ENCODE results near the gene SPNS3.

Gene SPNS3

DNA sequence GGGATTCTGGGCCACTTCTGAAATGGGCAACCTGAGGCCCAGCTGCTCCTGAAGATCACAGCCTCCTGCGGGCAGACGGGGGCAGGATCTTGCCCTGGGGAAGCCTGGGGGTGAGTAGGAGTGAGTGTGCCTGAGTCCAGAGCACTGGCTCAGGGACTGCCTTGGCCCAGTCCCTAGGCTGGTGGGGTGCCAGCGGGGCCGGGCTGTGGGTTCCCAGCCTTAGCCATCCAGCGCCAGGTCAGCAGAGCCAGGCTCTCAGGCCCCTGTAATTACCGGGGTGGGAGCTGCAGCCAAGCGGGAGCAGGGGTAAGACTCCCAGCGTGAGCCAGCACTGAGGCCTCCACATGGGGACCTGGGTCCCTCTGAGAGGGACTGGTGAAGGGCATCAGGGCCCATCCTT lies 73.2 kb downstream of the SPNS3 start:
- H3K4me3 ChIP-seq (replicated peaks; ENCODE audit: low read depth, low read length) = no peak overlapping the region
- TF ChIP-seq, protein P1, sequence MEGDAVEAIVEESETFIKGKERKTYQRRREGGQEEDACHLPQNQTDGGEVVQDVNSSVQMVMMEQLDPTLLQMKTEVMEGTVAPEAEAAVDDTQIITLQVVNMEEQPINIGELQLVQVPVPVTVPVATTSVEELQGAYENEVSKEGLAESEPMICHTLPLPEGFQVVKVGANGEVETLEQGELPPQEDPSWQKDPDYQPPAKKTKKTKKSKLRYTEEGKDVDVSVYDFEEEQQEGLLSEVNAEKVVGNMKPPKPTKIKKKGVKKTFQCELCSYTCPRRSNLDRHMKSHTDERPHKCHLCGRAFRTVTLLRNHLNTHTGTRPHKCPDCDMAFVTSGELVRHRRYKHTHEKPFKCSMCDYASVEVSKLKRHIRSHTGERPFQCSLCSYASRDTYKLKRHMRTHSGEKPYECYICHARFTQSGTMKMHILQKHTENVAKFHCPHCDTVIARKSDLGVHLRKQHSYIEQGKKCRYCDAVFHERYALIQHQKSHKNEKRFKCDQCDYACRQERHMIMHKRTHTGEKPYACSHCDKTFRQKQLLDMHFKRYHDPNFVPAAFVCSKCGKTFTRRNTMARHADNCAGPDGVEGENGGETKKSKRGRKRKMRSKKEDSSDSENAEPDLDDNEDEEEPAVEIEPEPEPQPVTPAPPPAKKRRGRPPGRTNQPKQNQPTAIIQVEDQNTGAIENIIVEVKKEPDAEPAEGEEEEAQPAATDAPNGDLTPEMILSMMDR (IDR thresholded peaks at IDR 0.05; ENCODE audit: low read length, missing control alignments) = no peak
- DNase-seq (ENCODE audit: low read depth) = no peak

DNA sequence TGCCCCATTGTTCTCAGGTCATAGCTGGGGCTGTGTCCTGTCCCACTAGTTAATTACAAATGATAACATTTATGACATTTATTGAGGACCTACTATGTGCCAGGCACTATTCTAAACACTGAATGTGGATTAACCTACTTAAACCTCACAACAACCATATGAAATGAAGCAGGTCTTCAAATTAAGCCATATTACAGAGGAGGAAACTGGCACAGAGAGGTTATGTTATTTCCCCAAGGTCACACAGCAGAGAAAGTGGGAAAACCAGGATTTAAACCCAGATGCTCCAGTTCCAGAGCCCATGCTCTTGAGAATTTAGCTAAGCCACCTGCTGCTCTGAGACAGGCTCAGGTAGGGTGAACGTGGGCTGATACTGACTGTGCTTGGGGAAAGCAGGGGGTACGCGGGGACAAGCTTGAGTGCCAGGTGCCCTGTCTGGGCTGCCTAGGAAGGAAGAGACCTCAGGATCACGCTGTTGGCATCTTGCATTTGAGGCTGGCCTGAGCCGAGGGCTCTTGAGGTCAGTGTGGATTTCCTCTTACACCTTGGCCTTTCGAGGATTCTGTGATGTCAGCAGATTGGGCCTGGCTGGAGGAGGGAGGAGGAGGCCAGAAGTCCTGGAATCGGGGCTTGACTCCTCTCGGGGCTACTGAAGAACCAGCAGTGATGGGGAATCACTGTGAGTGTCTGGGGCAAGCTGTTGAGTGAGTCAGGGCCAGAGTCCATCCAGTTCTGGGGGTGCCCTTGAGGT lies 73.8 kb downstream of the SPNS3 start:
- H3K4me3 ChIP-seq (replicated peaks; ENCODE audit: low read depth, low read length) = no peak overlapping the region
- TF ChIP-seq, protein P1 (IDR thresholded peaks at IDR 0.05; ENCODE audit: low read length, missing control alignments) = no peak
- no peak for DNase-seq (ENCODE audit: low read depth)

DNA sequence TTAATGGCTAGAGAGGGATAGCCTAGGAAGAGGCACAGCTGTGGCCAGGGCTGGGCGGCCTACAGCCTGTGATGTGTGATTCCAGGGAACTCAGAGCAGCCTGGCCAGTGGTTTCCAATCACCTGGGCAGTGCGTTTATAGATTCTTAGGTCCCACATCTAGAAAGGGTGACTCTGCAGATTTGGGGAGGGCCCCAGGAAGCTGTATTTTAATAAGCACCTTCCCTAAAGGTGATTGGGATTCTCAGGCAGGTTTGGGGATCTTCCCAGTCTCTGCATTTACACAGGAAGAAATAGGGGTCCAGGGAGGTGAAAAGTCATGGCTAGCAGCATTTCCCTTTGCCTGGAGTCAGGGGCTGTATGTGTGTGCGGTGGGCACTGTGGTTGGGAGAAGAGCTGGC lies 74.5 kb downstream of the SPNS3 start:
- no peak for DNase-seq (ENCODE audit: low read depth)
- TF ChIP-seq, protein P1 (IDR thresholded peaks at IDR 0.05; ENCODE audit: low read length, missing control alignments) = no peak
- no peak overlapping the region for H3K4me3 ChIP-seq (replicated peaks; ENCODE audit: low read depth, low read length)

DNA sequence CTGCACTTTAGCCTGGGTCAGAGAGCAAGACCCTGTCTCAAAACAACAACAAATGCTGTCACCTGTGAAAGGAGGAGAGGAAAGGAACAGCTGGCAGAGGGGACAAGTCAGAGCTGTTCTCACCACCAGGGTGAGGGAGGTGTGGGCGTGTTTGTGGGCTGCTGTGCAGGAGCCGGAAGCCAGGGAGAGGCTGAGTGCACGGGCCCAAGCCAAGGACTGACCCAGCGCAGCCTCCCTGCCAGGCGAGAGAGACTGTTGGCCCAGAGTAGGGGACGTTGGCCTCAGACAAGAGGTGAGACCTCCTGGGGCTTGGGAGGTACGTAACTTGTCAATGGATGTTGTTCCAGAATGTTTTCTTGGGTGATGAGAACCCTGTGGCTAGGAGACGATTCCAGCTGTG lies 75.7 kb downstream of the SPNS3 start:
- TF ChIP-seq, protein P1 (IDR thresholded peaks at IDR 0.05; ENCODE audit: low read length, missing control alignments) = no peak
- no peak for DNase-seq (ENCODE audit: low read depth)
- H3K4me3 ChIP-seq (replicated peaks; ENCODE audit: low read depth, low read length) = no peak overlapping the region

DNA sequence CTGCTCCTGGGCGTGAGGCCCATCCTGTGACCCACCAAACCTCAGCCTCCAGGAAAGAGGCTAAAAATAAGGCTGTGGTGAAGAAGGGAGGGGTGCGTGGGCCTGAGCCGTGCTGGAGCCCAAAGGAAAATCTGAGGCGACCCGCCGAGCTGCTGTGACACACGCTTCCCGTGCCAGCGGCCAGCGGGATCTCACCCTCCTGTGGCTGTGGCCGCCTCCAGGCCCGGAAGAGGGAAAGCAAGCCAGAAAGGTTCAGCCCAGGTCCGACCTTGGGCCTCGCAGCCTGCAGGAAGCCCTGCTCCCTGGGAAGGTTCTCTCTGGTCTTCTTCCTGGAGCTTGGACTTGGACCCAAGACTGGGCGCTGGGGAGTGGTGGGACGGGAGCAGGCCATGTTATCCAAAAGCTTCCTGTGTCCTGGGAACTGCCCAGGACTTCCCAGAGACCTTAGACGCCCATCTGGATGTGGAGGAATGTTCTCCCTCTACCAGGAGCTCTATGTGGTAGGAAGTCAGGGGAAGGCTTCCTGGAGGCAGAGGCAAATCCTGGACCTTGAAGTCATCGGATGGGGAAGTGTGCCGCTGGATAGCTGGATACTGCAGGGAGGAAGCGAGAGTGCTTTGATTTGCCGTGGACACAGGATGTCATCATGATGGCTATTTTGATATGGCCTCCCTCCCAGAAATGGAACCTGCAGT lies 76.3 kb downstream of the SPNS3 start:
- no peak for DNase-seq (ENCODE audit: low read depth)
- TF ChIP-seq, protein P1 (IDR thresholded peaks at IDR 0.05; ENCODE audit: low read length, missing control alignments) = no peak
- H3K4me3 ChIP-seq (replicated peaks; ENCODE audit: low read depth, low read length) = no peak overlapping the region

DNA sequence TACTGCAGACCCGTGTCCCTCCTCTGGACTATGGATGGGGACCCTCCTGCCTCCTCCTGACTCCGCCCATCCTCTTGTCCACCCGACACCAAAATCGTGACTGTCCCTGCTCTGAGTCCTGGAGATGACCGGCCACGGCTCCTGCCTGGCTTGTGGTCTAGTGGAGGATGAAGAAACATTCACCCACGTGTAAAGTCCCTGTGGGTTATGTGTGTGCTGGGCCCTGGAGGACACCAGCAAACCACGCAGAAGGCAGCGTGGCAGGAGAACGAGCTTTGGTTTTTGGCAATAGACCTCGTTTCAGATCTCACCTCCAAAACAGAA lies 76.8 kb downstream of the SPNS3 start:
- no peak for DNase-seq (ENCODE audit: low read depth)
- TF ChIP-seq, protein P1 (IDR thresholded peaks at IDR 0.05; ENCODE audit: low read length, missing control alignments) = no peak
- no peak overlapping the region for H3K4me3 ChIP-seq (replicated peaks; ENCODE audit: low read depth, low read length)

Measured in fibroblast of pulmonary artery (primary cell).